GM19467 (cell line): ENCODE results near the gene SLC8B1.
A peak's percentile ranks its signal among the peaks of the same experiment; 100 is the strongest.
"Not testable (repeated sequence)": the region's sequence is repeated elsewhere in the genome, so short reads cannot be mapped to it uniquely, and the experiment has no call there.

Experiments
- ATAC-seq: cut with Tn5 transposase; IDR thresholded peaks from one replicate; pipeline ENCODE4 v1.9.1; 2021; ENCODE audit warnings: mild to moderate bottlenecking, moderate library complexity; ENCODE audit not compliant: unreplicated experiment

SLC8B1 gene

GRCh38 chr12:113358381-113359132, 23.6 kb upstream of the SLC8B1 start, which contains the start of gene PLBD2:
Gene PLBD2, plus strand, starts transcription at chr12:113358587. Its CDS starts 14 bp downstream, at chr12:113358601.
- ATAC-seq = peak; percentile 82

GRCh38 chr12:113354192-113354591, 19.3 kb upstream of the SLC8B1 start:
- ATAC-seq = not testable (repeated sequence)

- no peak for ATAC-seq
These were observed 16.2 kb upstream of the SLC8B1 start for GRCh38 chr12:113351089-113351488.

- no peak for ATAC-seq
These were observed 14.1 kb upstream of the SLC8B1 start for GRCh38 chr12:113348849-113349536.

- no peak for ATAC-seq
These were observed 13.0 kb upstream of the SLC8B1 start for GRCh38 chr12:113347892-113348291.

GRCh38 chr12:113347107-113347506, 12.2 kb upstream of the SLC8B1 start:
- ATAC-seq = no peak

GRCh38 chr12:113346353-113346752, 11.4 kb upstream of the SLC8B1 start:
- ATAC-seq = no peak

GRCh38 chr12:113345318-113345717, 10.4 kb upstream of the SLC8B1 start:
- ATAC-seq = no peak

GRCh38 chr12:113341535-113341934, 6.6 kb upstream of the SLC8B1 start:
- ATAC-seq = no peak

GRCh38 chr12:113340061-113340460, 5.2 kb upstream of the SLC8B1 start:
- ATAC-seq = no peak

- no peak for ATAC-seq
These were observed 4.6 kb upstream of the SLC8B1 start for GRCh38 chr12:113339540-113339939.

GRCh38 chr12:113333877-113334785, 778 bp downstream of the SLC8B1 start:
- ATAC-seq = no peak

- ATAC-seq = no peak
These were observed 1.5 kb downstream of the SLC8B1 start for GRCh38 chr12:113333418-113333750.

GRCh38 chr12:113332688-113333417, 2.1 kb downstream of the SLC8B1 start:
- no peak for ATAC-seq

- no peak for ATAC-seq
These were observed 4.4 kb downstream of the SLC8B1 start for GRCh38 chr12:113330505-113330904.

- no peak for ATAC-seq
These were observed 5.0 kb downstream of the SLC8B1 start for GRCh38 chr12:113329791-113330417.

GRCh38 chr12:113329022-113329790, 5.7 kb downstream of the SLC8B1 start:
- ATAC-seq = no peak

- no peak for ATAC-seq
These were observed 6.5 kb downstream of the SLC8B1 start for GRCh38 chr12:113328368-113328889.

GRCh38 chr12:113326775-113327395, 8.0 kb downstream of the SLC8B1 start:
- no peak for ATAC-seq
